Measurements from ENCODE around the gene HSD17B2.

Gene HSD17B2

GRCh38 chr16:82046541-82046940 is 11.5 kb downstream of the HSD17B2 start:
- no peak for TF ChIP-seq CTCF (IDR thresholded peaks at IDR 0.05; ENCODE audit: insufficient read depth, low read depth, low read length, missing control alignments)
- no peak overlapping the region for H3K4me3 ChIP-seq (ENCODE audit: low read length)
- no peak for DNase-seq (ENCODE audit: low read depth)

GRCh38 chr16:82046941-82047340 is 11.9 kb downstream of the HSD17B2 start:
- no peak for TF ChIP-seq CTCF (IDR thresholded peaks at IDR 0.05; ENCODE audit: insufficient read depth, low read depth, low read length, missing control alignments)
- H3K4me3 ChIP-seq (ENCODE audit: low read length), result no peak overlapping the region
- no peak for DNase-seq (ENCODE audit: low read depth)

- no peak overlapping the region for H3K4me3 ChIP-seq (ENCODE audit: low read length)
- no peak for DNase-seq (ENCODE audit: low read depth)
- TF ChIP-seq CTCF (IDR thresholded peaks at IDR 0.05; ENCODE audit: insufficient read depth, low read depth, low read length, missing control alignments), result no peak
Observed at GRCh38 chr16:82047374-82047773, 12.3 kb downstream of the HSD17B2 start.

- no peak for DNase-seq (ENCODE audit: low read depth)
- TF ChIP-seq CTCF (IDR thresholded peaks at IDR 0.05; ENCODE audit: insufficient read depth, low read depth, low read length, missing control alignments), result no peak
- H3K4me3 ChIP-seq (ENCODE audit: low read length), result no peak overlapping the region
Observed at GRCh38 chr16:82047787-82048186, 12.7 kb downstream of the HSD17B2 start.

- DNase-seq (ENCODE audit: low read depth), result no peak
- TF ChIP-seq CTCF (IDR thresholded peaks at IDR 0.05; ENCODE audit: insufficient read depth, low read depth, low read length, missing control alignments), result no peak
- H3K4me3 ChIP-seq (ENCODE audit: low read length), result no peak overlapping the region
Observed at GRCh38 chr16:82049484-82049883, 14.4 kb downstream of the HSD17B2 start.

- H3K4me3 ChIP-seq (ENCODE audit: low read length), result no peak overlapping the region
- DNase-seq (ENCODE audit: low read depth), result no peak
- TF ChIP-seq CTCF (IDR thresholded peaks at IDR 0.05; ENCODE audit: insufficient read depth, low read depth, low read length, missing control alignments), result no peak
Observed at GRCh38 chr16:82050506-82050905, 15.5 kb downstream of the HSD17B2 start.

- no peak for TF ChIP-seq CTCF (IDR thresholded peaks at IDR 0.05; ENCODE audit: insufficient read depth, low read depth, low read length, missing control alignments)
Observed at GRCh38 chr16:82050909-82051357, 15.9 kb downstream of the HSD17B2 start.

More at GRCh38 chr16:82050909-82051357, 15.9 kb downstream of the HSD17B2 start:
- H3K4me3 ChIP-seq (ENCODE audit: low read length), result no peak overlapping the region
- DNase-seq (ENCODE audit: low read depth), result no peak

All from epithelial cell of esophagus (primary cell).